Fibroblast of lung (primary cell): Measurements from ENCODE around the gene SCRN2. TPM values are rescaled to one million over a fixed set of nuclear protein-coding genes. Genes with fewer than 3 reads are reported as not detected.

Experiments used
- DNase-seq, 2 donors: peaks; one replicate each; pipeline versions ENCODE4 v3.0.0 to v3.0.0-alpha.2; 2010; ENCODE audit warnings: low read depth in 2 of 2
- H2AFZ ChIP-seq: 2 replicates; pipeline ENCODE4 v1.5.1; 2012; ENCODE audit warnings: low read length, control low read depth, inconsistent platforms
- H3K27ac ChIP-seq: 2 replicates; pipeline ENCODE4 v1.5.1; 2011; ENCODE audit warnings: low read length, control low read depth; ENCODE audit not compliant: insufficient read depth
- H3K27me3 ChIP-seq: 2 replicates; pipeline ENCODE4 v1.5.1; 2011; ENCODE audit warnings: mild to moderate bottlenecking, low read length; ENCODE audit not compliant: control insufficient read depth, insufficient read depth
- H3K36me3 ChIP-seq: 2 replicates; pipeline ENCODE4 v1.5.1; 2011; ENCODE audit warnings: low read length; ENCODE audit not compliant: control insufficient read depth, insufficient read depth
- H3K4me1 ChIP-seq: 2 replicates; pipeline ENCODE4 v1.5.1; 2011; ENCODE audit warnings: low read length; ENCODE audit not compliant: control insufficient read depth, insufficient read depth; ENCODE audit errors: extremely low read depth
- H3K4me2 ChIP-seq: 2 replicates; pipeline ENCODE4 v1.5.1; 2011; ENCODE audit warnings: low read length, control low read depth; ENCODE audit not compliant: insufficient read depth; ENCODE audit errors: extremely low read depth
- H3K4me3 ChIP-seq, 4 experiments: fragments of 200-600 bp in 1 of 4; sonication (generic) in 1 of 4; replicated peaks in 1 of 4; 2 replicates each; pipeline ENCODE4 v1.5.1; 2011 to 2016; ENCODE audit warnings: low read length in 4 of 4, low read depth in 3 of 4, mild to moderate bottlenecking in 3 of 4, control low read depth in 2 of 4, inconsistent platforms in 1 of 4, mixed read lengths in 1 of 4; ENCODE audit not compliant: insufficient read depth in 1 of 4; ENCODE audit errors: control extremely low read depth in 1 of 4
- H3K79me2 ChIP-seq: 2 replicates; pipeline ENCODE4 v1.5.1; 2012; ENCODE audit warnings: mild to moderate bottlenecking, low read length, inconsistent platforms; ENCODE audit not compliant: control insufficient read depth, insufficient read depth
- H3K9ac ChIP-seq: 2 replicates; pipeline ENCODE4 v1.5.1; 2011; ENCODE audit warnings: mild to moderate bottlenecking, low read length, control low read depth; ENCODE audit not compliant: insufficient read depth
- H3K9me3 ChIP-seq: 2 replicates; pipeline ENCODE4 v1.5.1; 2012; ENCODE audit warnings: low read depth, low read length; ENCODE audit not compliant: control insufficient read depth, insufficient read depth
- H4K20me1 ChIP-seq: 2 replicates; pipeline ENCODE4 v1.5.1; 2011; ENCODE audit warnings: low read length; ENCODE audit not compliant: control insufficient read depth, insufficient read depth; ENCODE audit errors: extremely low read depth
- CTCF ChIP-seq, 2 donors: IDR thresholded peaks in 1 of 2; conservative IDR thresholded peaks in 1 of 2; 1 replicate in 1 of 2; 2 replicates in 1 of 2; pipeline ENCODE4 v1.5.1; 2011 to 2012; ENCODE audit warnings: low read length in 2 of 2, control low read depth in 1 of 2, inconsistent platforms in 1 of 2, low read depth in 1 of 2, mild to moderate bottlenecking in 1 of 2
- EZH2 ChIP-seq: IDR thresholded peaks from 2 replicates; pipeline ENCODE4 v1.5.1; 2012; ENCODE audit warnings: low read length, control low read depth, mild to moderate bottlenecking; ENCODE audit errors: missing control alignments
- polyA plus RNA-seq, 2 donors: library from polyadenylated mRNA; depleted of rRNA in 1 of 2; stranded (reverse) in 1 of 2; unstranded in 1 of 2; fragments of >200 nt; gene quantifications; 2 replicates each; pipeline ENCODE4 v1.2.1, GENCODE V29; 2011 to 2012; ENCODE audit warnings: missing spikeins in 1 of 2
- total RNA-seq: library from RNA; depleted of rRNA; stranded (reverse); fragments of >200 nt; gene quantifications from 2 replicates; pipeline ENCODE4 v1.2.1, GENCODE V29; 2014

SCRN2 gene
- total and polyA plus RNA-seq, 2 donors (not counting 1 experiment from before 2014, with no cell fraction given) = 10.6 to 40.8 TPM

GRCh38 chr17:47813077-47813476, 28.0 kb downstream of the SCRN2 start:
- peaks cover 5% of the 10 kb centered on the region for H3K36me3 ChIP-seq
- no peak overlapping the region for H3K4me2 ChIP-seq
- TF ChIP-seq EZH2 (no peak), CTCF (conservative IDR thresholded peaks at IDR 0.05 in 1 of 2, IDR thresholded peaks at IDR 0.05 in 1 of 2; ENCODE audit: low read depth in 1 of 2, low read length in 2 of 2) (no peak)
- H3K9me3 ChIP-seq = no peaks in the 10 kb centered on the region
- no peak overlapping the region for H3K27ac ChIP-seq
- H2AFZ ChIP-seq = no peak overlapping the region
- H4K20me1 ChIP-seq = no peaks in the 10 kb centered on the region
- H3K4me3 ChIP-seq = no peak overlapping the region
- no peak for DNase-seq
- H3K9ac ChIP-seq = no peak overlapping the region
- H3K27me3 ChIP-seq = peaks cover 2% of the 10 kb centered on the region
- H3K4me1 ChIP-seq = peaks cover 4% of the 10 kb centered on the region
- H3K79me2 ChIP-seq = no peaks in the 10 kb centered on the region

- Histone ChIP-seq H3K4me1 (peaks cover 4% of the 10 kb centered on the region), H3K36me3 (peaks cover 5% of the 10 kb centered on the region), H3K27me3 (peaks cover 2% of the 10 kb centered on the region), H2AFZ (no peak overlapping the region), H3K4me2 (no peak overlapping the region), H3K27ac (no peak overlapping the region), H3K4me3 (no peak overlapping the region), H4K20me1 (no peaks in the 10 kb centered on the region), H3K9ac (no peak overlapping the region), H3K79me2 (no peaks in the 10 kb centered on the region), H3K9me3 (no peaks in the 10 kb centered on the region)
- TF ChIP-seq EZH2 (no peak), CTCF (conservative IDR thresholded peaks at IDR 0.05 in 1 of 2, IDR thresholded peaks at IDR 0.05 in 1 of 2; ENCODE audit: low read depth in 1 of 2, low read length in 2 of 2) (no peak)
- no peak for DNase-seq
Measured at GRCh38 chr17:47812146-47812920, 28.7 kb downstream of the SCRN2 start.

- TF ChIP-seq EZH2 = no peak
- TF ChIP-seq CTCF (conservative IDR thresholded peaks at IDR 0.05 in 1 of 2, IDR thresholded peaks at IDR 0.05 in 1 of 2; ENCODE audit: low read depth in 1 of 2, low read length in 2 of 2) = no peak
- Histone ChIP-seq H3K27ac (no peak overlapping the region), H3K36me3 (peaks cover 5% of the 10 kb centered on the region)
Measured at GRCh38 chr17:47811709-47812108, 29.4 kb downstream of the SCRN2 start.

More at GRCh38 chr17:47811709-47812108, 29.4 kb downstream of the SCRN2 start:
- H4K20me1 ChIP-seq = no peaks in the 10 kb centered on the region
- no peak overlapping the region for H2AFZ ChIP-seq
- H3K4me3 ChIP-seq = no peak overlapping the region
- no peak for DNase-seq
- no peak overlapping the region for H3K4me2 ChIP-seq
- H3K9me3 ChIP-seq = no peaks in the 10 kb centered on the region
- H3K9ac ChIP-seq = no peak overlapping the region
- peaks cover 4% of the 10 kb centered on the region for H3K4me1 ChIP-seq
- peaks cover 2% of the 10 kb centered on the region for H3K27me3 ChIP-seq
- no peaks in the 10 kb centered on the region for H3K79me2 ChIP-seq
